Mammary epithelial cell (primary cell): ENCODE data around the gene OR2T34.

Experiments used
- EZH2 ChIP-seq: IDR thresholded peaks from 2 replicates; pipeline ENCODE4 v1.6.1; 2012; ENCODE audit warnings: low read length, inconsistent platforms, borderline replicate concordance
- TF ChIP-seq, protein P1 (sequence below), 2 donors: IDR thresholded peaks in 1 of 2; conservative IDR thresholded peaks in 1 of 2; 2 replicates each; pipeline ENCODE4 v1.5.1; 2011 to 2012; ENCODE audit warnings: inconsistent platforms in 2 of 2, low read length in 2 of 2, mild to moderate bottlenecking in 2 of 2, control low read depth in 1 of 2, low read depth in 1 of 2; ENCODE audit not compliant: insufficient read depth in 1 of 2; ENCODE audit errors: extremely low read depth in 1 of 2

DNA sequence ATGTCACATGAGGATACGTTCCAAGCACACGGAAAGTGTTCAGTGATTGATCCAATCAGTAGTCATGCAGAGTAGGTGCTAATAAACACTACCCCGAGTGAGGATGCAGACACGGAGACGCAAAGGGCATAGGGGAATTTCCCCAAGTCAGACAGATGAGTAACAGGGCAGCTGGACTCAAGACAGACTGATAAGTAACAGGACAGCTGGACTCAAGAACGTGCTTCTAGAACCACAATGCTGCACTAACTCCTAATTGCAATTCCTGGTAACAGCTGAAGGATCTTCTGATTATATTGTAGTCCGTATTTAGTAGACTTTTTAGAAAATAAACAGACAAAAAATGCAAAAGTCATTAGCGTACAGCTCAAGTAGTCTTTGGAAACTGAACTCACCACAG, 24.8 kb upstream of the OR2T34 start:
- TF ChIP-seq, protein P1, sequence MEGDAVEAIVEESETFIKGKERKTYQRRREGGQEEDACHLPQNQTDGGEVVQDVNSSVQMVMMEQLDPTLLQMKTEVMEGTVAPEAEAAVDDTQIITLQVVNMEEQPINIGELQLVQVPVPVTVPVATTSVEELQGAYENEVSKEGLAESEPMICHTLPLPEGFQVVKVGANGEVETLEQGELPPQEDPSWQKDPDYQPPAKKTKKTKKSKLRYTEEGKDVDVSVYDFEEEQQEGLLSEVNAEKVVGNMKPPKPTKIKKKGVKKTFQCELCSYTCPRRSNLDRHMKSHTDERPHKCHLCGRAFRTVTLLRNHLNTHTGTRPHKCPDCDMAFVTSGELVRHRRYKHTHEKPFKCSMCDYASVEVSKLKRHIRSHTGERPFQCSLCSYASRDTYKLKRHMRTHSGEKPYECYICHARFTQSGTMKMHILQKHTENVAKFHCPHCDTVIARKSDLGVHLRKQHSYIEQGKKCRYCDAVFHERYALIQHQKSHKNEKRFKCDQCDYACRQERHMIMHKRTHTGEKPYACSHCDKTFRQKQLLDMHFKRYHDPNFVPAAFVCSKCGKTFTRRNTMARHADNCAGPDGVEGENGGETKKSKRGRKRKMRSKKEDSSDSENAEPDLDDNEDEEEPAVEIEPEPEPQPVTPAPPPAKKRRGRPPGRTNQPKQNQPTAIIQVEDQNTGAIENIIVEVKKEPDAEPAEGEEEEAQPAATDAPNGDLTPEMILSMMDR (conservative IDR thresholded peaks at IDR 0.05 in 1 of 2, IDR thresholded peaks at IDR 0.05 in 1 of 2; ENCODE audit: extremely low read depth in 1 of 2, insufficient read depth in 1 of 2, low read depth in 1 of 2, low read length in 2 of 2) = no peak
- TF ChIP-seq EZH2 = no peak
